GM21381 (cell line): ENCODE results near the gene NGRN.
"Not testable (repeated sequence)": the region's sequence is repeated elsewhere in the genome, so short reads cannot be mapped to it uniquely, and the experiment has no call there.

Source experiments
- ATAC-seq: cut with Tn5 transposase; IDR thresholded peaks from one replicate; pipeline ENCODE4 v1.9.1; 2021; ENCODE audit warnings: mild to moderate bottlenecking, moderate library complexity; ENCODE audit not compliant: unreplicated experiment

Gene NGRN

GRCh38 chr15:90234096-90234988 is 31.1 kb upstream of the NGRN start, which contains the start of gene GDPGP1:
TSS of gene GDPGP1 (plus strand) at chr15:90234209. CDS start at chr15:90240909, 6,700 bp downstream.
- ATAC-seq, result peak; percentile 55

- no peak for ATAC-seq
Measured at GRCh38 chr15:90239371-90239770, 26.1 kb upstream of the NGRN start.

- ATAC-seq, result no peak
Measured at GRCh38 chr15:90240856-90241255, 24.6 kb upstream of the NGRN start.

- no peak for ATAC-seq
Measured at GRCh38 chr15:90241343-90242192, 23.9 kb upstream of the NGRN start.

GRCh38 chr15:90243943-90244639 is 21.4 kb upstream of the NGRN start:
- no peak for ATAC-seq

- no peak for ATAC-seq
Measured at GRCh38 chr15:90248789-90249202, 16.7 kb upstream of the NGRN start.

GRCh38 chr15:90249203-90249863 is 16.1 kb upstream of the NGRN start, which contains the start of gene TTLL13:
TSS of gene TTLL13 (plus strand) at chr15:90249556. CDS start at chr15:90250631, 1,075 bp downstream.
- peak; percentile 84 for ATAC-seq

GRCh38 chr15:90257776-90258175 is 7.7 kb upstream of the NGRN start:
- ATAC-seq, result no peak

GRCh38 chr15:90259524-90259923 is 5.9 kb upstream of the NGRN start:
- ATAC-seq, result peak; percentile 76

- not testable (repeated sequence) for ATAC-seq
Measured at GRCh38 chr15:90260731-90261130, 4.7 kb upstream of the NGRN start.

- no peak for ATAC-seq
Measured at GRCh38 chr15:90261811-90262210, 3.7 kb upstream of the NGRN start.

- ATAC-seq, result no peak
Measured at GRCh38 chr15:90262426-90262825, 3.0 kb upstream of the NGRN start.

- ATAC-seq, result no peak
Measured at GRCh38 chr15:90264671-90265070, 801 bp upstream of the NGRN start.

- peak; percentile 5 for ATAC-seq
Measured at GRCh38 chr15:90266061-90266431, 574 bp downstream of the NGRN start.

- ATAC-seq, result no peak
Measured at GRCh38 chr15:90266485-90266884, 1.0 kb downstream of the NGRN start.

- no peak for ATAC-seq
Measured at GRCh38 chr15:90268415-90268814, 2.9 kb downstream of the NGRN start.

- ATAC-seq, result no peak
Measured at GRCh38 chr15:90270502-90271150, 5.2 kb downstream of the NGRN start.

- no peak for ATAC-seq
Measured at GRCh38 chr15:90271459-90272166, 6.1 kb downstream of the NGRN start.

- not testable (repeated sequence) for ATAC-seq
Measured at GRCh38 chr15:90278467-90278866, 13.0 kb downstream of the NGRN start.
